Thoracic aorta (tissue), 2 donors: ENCODE measurements around the gene PIGR. TPM values are rescaled to one million over a fixed set of nuclear protein-coding genes. Genes with fewer than 3 reads are reported as not detected.

Experiments
- ATAC-seq: fragments of 150-250 bp; one replicate; pipeline ENCODE4 v1.8.0; 2017; ENCODE audit warnings: low read depth; ENCODE audit not compliant: insufficient number of reproducible peaks, low FRiP score
- DNase-seq: peaks from one replicate; pipeline ENCODE4 v3.0.0-alpha.2; 2020; ENCODE audit warnings: low spot score
- H3K27ac ChIP-seq, 2 donors: fragments of 200-600 bp; sonication (generic); 1 replicate in 1 of 2; 2 replicates in 1 of 2; pipeline ENCODE4 v1.5.1; 2016; ENCODE audit warnings: mild to moderate bottlenecking in 2 of 2, moderate library complexity in 2 of 2
- H3K27me3 ChIP-seq: fragments of 200-600 bp; sonication (generic); replicated peaks from 2 replicates; pipeline ENCODE4 v1.6.0; 2016; ENCODE audit warnings: mild to moderate bottlenecking; ENCODE audit not compliant: insufficient read depth
- H3K36me3 ChIP-seq: fragments of 200-600 bp; sonication (generic); one replicate; pipeline ENCODE4 v1.5.1; 2016
- H3K4me1 ChIP-seq, 2 donors: fragments of 200-600 bp; sonication (generic); 1 replicate in 1 of 2; 2 replicates in 1 of 2; pipeline versions ENCODE4 v1.5.1 to v1.6.0; 2016; ENCODE audit warnings: low read depth in 2 of 2, mild to moderate bottlenecking in 1 of 2; ENCODE audit not compliant: control insufficient read depth in 1 of 2
- H3K4me3 ChIP-seq: fragments of 200-600 bp; sonication (generic); 2 replicates; pipeline ENCODE4 v1.5.1; 2016; ENCODE audit warnings: mild to moderate bottlenecking
- H3K9me3 ChIP-seq: fragments of 200-600 bp; sonication (generic); 2 replicates; pipeline ENCODE4 v1.5.1; 2016
- CTCF ChIP-seq: fragments of 200-600 bp; sonication (generic); IDR thresholded peaks from one replicate; pipeline ENCODE4 v1.5.1; 2019; ENCODE audit warnings: antibody characterized with exemption
- total RNA-seq, 2 donors: library from RNA; depleted of rRNA; stranded (reverse); fragments of >200 nt; gene quantifications; one replicate each; pipeline versions ENCODE4 v1.1.0 to v1.2.3, GENCODE V29; 2016

PIGR gene
- total RNA-seq, 2 donors from 2014 or later: 7.7 TPM; not detected in 1

DNA sequence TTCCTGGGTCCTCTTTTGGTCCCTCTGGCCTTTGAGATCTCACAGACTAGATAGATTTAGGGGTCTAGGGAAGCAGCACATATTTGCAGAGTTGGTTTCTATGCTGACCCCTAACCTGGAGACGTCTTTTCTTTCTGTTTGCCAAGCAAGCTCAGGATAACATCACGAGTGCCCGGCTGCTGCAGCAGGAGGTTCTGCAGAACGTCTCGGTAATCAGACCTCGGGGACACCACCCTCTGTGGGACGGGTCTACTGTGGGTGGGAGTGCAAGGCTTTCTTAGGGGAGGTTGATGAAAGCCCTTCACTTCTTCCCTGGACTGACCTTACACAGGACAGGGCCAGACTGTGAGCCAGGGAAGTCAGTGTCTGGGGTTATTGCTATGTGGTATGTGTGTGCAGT is 46.1 kb downstream of the PIGR start:
- H3K4me1 ChIP-seq: no peaks in the 10 kb centered on the region
- H3K36me3 ChIP-seq: no peaks in the 10 kb centered on the region
- no peak overlapping the region for H3K27ac ChIP-seq
- H3K4me3 ChIP-seq: no peak overlapping the region
- H3K27me3 ChIP-seq: no peaks in the 10 kb centered on the region
- ATAC-seq: no peak
- H3K9me3 ChIP-seq: no peaks in the 10 kb centered on the region
- no peak for TF ChIP-seq CTCF
- DNase-seq: no peak

- no peaks in the 10 kb centered on the region for H3K9me3 ChIP-seq
- no peaks in the 10 kb centered on the region for H3K27me3 ChIP-seq
- no peak for TF ChIP-seq CTCF
- H3K4me3 ChIP-seq: no peak overlapping the region
- H3K36me3 ChIP-seq: no peaks in the 10 kb centered on the region
- DNase-seq: no peak
- no peaks in the 10 kb centered on the region for H3K4me1 ChIP-seq
- H3K27ac ChIP-seq: no peak overlapping the region
- ATAC-seq: no peak
These were observed 46.5 kb downstream of the PIGR start for GRCh38 chr1:206899717-206900116.

GRCh38 chr1:206898915-206899431 is 47.3 kb downstream of the PIGR start:
- H3K27ac ChIP-seq: no peak overlapping the region
- H3K4me1 ChIP-seq: no peaks in the 10 kb centered on the region
- ATAC-seq: no peak
- no peaks in the 10 kb centered on the region for H3K36me3 ChIP-seq
- TF ChIP-seq CTCF: no peak
- no peak for DNase-seq
- H3K27me3 ChIP-seq: no peaks in the 10 kb centered on the region
- H3K4me3 ChIP-seq: no peak overlapping the region
- no peaks in the 10 kb centered on the region for H3K9me3 ChIP-seq

DNA sequence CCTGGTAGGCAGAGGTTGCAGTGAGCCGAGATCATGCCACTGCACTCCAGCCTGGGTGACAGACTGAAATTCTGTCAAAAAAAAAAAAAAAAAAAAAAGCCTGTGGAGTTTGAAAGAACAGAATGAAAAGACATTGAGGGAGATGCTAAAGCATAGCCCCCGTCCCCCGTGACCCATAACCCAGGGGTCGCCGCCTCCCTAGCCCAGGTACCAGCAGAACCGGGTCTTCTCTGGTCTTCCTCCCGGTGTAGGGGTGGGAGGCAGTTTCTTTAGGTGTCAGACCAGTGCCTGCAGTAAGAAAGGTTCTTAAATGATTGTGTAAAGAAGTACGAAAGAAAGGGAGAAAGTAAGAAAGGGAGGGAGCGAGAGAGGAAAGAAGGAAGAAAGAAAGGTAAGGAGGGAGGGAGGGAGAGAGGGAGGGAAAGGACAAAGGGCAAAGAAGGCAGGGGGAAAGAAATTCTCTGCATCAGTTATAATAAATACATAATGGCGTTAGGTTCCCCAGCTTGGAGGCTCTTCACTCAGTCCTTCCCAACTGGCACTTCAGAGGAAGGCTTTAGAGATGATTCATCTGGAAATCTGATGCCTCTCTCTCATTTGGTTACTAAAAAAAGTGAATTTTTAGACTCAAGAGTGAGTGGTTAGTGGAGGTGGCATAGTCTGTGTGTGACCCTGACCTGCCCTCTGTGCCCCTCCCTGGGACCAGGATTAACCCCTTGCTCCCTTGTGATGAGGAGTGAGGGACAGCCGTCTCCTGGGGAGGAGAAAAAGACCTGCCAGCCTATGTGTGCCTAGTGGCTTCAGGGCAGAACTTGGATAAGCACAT is 48.0 kb downstream of the PIGR start:
- Histone ChIP-seq H3K4me1 (no peaks in the 10 kb centered on the region), H3K9me3 (no peaks in the 10 kb centered on the region), H3K27me3 (no peaks in the 10 kb centered on the region), H3K4me3 (no peak overlapping the region), H3K27ac (no peak overlapping the region), H3K36me3 (no peaks in the 10 kb centered on the region)
- TF ChIP-seq CTCF: no peak
- no peak for DNase-seq
- no peak for ATAC-seq

GRCh38 chr1:206897175-206897574 is 49.1 kb downstream of the PIGR start, which contains the start of gene IL24:
Gene IL24, plus strand, starts transcription at chr1:206897443. Its CDS starts 390 bp downstream, at chr1:206897833.
- DNase-seq (no peak), ATAC-seq (no peak)
- Histone ChIP-seq H3K27me3 (no peaks in the 10 kb centered on the region), H3K4me3 (no peak within 1 kb of the TSS), H3K36me3 (no peaks in the 10 kb centered on the region), H3K27ac (no peak within 1 kb of the TSS), H3K9me3 (no peaks in the 10 kb centered on the region), H3K4me1 (no peaks in the 10 kb centered on the region)
- no peak for TF ChIP-seq CTCF
